ENCODE results near the gene DOCK11.

DNA sequence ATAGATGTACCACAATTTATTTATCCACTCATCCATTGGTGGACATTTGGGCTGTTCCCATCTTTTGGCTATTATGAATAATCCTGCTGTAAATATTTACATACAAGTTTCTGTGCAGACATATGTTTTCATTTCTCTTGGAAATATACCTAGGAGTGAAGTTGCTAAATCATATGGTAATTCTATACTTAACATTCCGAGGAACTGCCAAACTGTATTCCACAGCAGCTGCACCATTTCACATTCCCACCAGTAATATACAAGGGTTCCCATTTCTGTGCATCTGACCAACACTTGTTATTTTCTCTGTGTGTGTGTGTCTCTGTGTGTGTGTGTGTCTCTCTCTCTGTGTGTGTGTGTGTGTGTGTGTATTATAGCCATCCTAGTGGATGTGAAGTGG, 15.4 kb upstream of the DOCK11 start:
- TF ChIP-seq, protein P1, sequence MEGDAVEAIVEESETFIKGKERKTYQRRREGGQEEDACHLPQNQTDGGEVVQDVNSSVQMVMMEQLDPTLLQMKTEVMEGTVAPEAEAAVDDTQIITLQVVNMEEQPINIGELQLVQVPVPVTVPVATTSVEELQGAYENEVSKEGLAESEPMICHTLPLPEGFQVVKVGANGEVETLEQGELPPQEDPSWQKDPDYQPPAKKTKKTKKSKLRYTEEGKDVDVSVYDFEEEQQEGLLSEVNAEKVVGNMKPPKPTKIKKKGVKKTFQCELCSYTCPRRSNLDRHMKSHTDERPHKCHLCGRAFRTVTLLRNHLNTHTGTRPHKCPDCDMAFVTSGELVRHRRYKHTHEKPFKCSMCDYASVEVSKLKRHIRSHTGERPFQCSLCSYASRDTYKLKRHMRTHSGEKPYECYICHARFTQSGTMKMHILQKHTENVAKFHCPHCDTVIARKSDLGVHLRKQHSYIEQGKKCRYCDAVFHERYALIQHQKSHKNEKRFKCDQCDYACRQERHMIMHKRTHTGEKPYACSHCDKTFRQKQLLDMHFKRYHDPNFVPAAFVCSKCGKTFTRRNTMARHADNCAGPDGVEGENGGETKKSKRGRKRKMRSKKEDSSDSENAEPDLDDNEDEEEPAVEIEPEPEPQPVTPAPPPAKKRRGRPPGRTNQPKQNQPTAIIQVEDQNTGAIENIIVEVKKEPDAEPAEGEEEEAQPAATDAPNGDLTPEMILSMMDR (IDR thresholded peaks at IDR 0.05; ENCODE audit: low read depth, low read length) = no peak
- TF ChIP-seq POLR2A (IDR thresholded peaks at IDR 0.05; ENCODE audit: extremely low read depth, insufficient read length) (no peak), MYC (IDR thresholded peaks at IDR 0.05; ENCODE audit: low read depth, low read length) (no peak)
- TF ChIP-seq, protein P2, sequence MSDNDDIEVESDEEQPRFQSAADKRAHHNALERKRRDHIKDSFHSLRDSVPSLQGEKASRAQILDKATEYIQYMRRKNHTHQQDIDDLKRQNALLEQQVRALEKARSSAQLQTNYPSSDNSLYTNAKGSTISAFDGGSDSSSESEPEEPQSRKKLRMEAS (IDR thresholded peaks at IDR 0.05; ENCODE audit: low read depth, low read length) = no peak

Measured in NB4 (cell line).